Measurements from ENCODE around the gene CEP162.
"Not testable (repeated sequence)": the region's sequence is repeated elsewhere in the genome, so short reads cannot be mapped to it uniquely, and the experiment has no call there.

CEP162 gene, protein sequence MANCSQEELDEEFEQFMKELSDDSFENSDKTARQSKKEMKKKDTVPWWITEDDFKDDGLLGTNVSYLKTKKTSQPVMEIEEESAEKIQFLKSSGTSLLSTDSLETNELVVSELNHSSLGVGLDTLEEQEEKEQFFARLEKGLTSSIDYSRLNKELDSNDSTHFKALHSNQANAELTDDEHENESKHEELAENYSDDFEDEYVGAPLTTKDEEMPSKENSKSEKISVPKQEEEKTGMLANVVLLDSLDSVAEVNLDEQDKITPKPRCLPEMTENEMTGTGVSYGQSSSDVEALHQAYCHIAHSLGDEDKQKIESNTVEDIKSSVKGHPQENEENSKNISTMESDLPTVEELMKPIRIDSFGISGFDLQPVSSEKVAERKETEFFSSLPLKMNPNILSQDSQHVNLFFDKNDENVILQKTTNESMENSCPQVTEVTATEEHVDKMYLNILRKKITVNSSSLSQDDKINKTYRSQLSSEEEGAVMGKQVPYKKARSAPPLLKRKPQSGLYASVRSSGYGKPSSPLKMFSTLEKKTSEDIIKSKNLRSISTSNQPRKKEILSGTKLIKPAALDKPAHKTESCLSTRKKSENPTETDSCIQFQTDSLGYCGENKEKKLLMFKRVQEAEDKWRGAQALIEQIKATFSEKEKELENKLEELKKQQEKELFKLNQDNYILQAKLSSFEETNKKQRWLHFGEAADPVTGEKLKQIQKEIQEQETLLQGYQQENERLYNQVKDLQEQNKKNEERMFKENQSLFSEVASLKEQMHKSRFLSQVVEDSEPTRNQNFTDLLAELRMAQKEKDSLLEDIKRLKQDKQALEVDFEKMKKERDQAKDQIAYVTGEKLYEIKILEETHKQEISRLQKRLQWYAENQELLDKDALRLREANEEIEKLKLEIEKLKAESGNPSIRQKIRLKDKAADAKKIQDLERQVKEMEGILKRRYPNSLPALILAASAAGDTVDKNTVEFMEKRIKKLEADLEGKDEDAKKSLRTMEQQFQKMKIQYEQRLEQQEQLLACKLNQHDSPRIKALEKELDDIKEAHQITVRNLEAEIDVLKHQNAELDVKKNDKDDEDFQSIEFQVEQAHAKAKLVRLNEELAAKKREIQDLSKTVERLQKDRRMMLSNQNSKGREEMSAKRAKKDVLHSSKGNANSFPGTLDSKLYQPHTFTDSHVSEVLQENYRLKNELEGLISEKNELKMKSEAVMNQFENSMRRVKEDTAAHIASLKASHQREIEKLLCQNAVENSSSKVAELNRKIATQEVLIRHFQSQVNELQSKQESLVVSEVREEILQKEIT (N-terminal part only)

DNA sequence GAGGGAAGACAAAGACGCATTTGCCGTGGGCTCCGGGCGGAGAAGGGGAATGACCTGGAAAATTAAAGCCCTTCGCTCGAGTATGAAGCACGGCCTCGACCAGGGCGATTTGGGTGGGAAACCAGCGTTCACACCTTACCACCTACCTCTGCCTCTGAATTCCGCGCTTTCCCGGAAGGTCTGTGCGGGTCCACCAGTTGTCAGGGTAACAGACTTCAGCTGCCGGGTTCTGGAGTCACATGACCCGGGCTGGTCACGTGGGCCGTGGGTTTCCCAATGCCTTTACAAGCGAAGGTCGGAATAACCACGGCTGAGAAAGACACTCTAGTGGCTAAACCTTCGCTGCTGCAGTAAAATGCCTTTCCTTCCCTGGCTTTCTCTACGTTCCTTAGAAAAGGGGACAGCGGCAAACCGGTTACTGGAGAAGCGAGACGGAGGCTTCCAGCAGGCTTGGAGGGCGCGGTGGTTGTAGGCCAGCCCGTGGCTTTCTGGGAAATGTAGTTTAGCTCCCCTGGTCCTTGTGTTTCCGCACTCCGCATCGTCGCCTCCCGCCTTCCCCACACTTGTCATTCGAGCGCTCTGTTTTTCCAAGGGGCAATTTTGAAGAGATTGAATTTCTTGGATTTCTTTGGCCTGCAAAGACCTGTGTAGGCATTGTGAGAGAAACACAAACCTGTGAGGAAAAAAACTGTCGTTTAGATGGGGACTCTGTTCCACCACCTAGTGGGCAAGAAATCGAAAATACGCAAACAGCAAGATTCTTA lies at the start of gene CEP162:
CEP162 (minus strand) TSS at position 210 of the 764 bp plus-strand sequence. CDS start 1,250 bp downstream, outside the sequence.
- DNase-seq: peak; percentile 84 to 91 (median 90)

DNA sequence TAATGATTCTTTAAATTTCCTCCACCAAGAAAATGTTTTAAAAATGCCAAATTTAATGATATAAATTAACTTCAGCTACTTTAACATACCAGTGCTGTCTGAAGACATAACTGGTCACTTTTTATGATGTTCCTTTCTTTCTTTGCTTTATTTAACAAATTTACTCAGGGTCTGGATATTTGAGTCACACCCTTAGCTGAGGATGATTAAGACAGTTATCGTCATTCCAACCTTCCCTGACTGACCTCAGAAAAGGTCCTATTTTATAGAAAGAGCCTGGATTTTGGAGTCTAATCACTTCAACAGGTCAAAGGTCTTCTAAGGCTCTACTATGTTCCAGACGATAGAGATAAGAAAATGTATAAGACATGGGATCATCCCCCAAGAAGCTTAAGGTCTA lies 47.4 kb upstream of the CEP162 start:
- DNase-seq: no peak

DNA sequence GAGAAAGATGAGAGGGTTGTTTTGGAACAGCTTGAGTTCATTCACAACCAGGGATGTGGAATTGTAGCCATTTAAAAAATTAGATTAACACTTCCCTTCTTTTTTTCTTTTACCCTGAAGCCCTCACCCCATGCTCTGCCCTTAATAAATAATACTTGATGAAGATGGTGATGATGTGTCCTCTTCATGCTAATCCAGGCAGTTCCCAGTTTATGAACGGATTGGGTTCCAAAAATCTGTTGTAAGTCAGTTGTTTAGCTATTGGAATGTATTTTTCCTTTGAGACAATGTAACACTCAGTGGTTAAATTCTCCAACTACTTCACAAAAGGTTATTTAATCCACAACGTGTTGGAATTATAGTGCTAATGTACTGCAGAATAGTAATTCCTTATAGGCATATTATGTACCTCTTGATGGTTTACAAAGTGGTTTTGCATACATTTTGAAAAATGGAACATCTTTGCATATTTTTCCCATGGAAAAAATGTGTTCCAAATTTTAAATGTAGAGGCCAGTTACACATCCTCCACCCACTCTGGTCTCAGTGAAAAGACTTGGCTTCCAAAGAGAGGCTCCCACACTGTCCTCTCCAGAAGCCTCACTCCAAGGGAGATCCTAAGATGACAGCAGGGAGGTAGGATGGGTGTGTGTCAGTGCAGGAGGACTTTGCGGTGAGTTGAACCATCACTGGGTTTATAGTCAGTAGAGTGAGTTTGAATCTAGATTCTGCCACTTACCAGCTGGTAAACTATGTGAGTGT lies 45.8 kb upstream of the CEP162 start:
- DNase-seq: no peak

DNA sequence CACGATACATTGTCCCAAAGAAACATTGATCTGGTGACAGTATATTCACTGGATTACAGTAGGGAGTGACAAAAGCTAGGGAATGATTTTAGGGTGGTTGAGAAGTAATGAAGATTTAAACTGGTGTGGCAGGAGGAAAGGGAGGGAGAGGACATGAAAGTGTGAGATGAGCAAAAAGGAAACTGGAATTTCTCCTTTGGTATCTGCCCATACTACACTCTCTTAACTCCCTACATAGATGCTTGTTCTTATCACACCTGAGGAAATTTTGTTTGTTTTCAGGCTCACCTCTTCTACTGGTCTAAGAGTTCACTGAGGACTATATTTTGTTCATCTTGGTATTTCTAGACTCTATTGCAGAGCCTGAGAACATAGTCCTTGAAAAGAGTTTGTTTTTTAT lies 44.9 kb upstream of the CEP162 start:
- no peak for DNase-seq

DNA sequence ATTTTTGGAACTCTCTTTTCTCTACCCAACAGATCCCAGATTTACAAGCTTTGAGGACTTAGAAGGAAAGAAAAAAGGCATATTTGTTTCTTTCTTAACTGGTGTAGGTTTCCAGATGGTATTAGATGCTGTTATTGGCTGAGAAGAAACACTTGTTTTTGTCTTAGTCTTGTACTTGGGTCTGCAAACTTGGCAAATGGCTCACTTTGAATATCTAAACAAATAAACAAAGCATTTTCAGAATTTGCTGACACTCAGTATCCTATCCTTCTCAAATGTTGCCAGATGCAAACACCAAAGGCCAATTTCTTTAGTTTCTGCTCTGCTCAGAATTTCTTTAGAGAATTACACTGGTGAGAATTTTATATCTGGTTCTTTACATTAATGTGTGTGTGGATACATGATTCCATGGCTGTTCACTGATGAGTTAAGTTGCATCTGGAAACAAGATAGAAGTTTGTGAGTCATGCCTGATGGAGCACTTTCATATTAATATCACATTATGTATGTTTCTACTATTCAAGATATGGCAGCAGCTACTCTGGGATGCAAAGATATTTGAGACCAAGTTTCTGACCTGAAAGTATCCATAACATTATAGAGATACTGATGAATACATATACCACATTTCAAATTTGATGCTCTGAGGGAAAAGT lies 43.7 kb upstream of the CEP162 start:
- no peak for DNase-seq

DNA sequence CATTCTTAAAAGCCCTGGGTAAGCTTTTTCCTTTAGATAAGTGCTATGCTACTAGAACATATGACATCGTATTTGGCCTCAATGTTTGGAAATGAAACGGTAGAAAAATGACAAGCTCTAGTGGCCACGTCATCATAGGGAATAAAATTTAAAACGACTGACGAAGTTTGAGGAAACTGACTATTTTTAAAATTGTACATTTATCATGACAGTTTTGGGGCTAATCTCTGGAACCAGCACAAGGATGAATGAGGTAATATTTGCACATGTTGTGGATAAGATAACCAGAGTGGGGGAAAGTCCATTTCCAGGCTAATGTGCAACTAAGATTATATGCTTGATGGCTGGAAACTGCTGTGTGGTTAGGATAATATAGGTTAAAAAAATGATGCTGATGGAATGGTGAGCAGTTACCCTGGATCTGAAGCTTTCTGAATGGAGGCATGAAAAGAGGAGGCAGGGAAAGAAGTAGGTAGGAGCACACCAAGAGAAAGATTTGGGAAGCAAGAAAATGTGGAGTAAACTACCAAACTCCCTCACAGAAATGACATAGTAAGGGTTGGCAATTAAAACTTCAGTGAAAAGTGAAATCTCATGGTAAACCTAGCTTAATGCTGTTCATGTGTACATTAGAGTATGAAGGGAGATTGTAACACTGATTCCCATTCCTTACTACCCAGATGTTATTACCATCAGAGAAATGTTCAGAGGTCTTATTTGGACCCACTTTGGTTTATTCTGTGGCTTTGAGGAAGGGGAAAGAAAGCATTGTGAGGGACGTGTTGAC lies 42.7 kb upstream of the CEP162 start:
- no peak for DNase-seq

DNA sequence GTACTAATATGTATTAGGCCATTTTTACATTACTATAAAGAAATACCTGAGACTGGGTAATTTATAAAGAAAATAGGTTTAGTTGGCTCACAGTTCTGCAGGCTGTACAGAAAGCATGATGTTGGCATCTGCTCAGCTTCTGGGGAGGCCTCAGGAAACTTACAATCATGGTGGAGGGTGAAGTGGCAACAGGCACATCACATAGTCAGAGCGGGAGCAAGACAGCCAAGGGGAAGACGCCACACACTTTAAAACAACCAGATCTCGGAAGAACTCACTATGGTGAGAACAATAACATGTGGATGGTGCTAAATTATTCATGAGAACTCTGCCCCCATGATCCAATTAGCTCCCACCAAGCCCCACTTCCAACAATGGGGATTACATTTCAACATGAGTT lies 41.3 kb upstream of the CEP162 start:
- no peak for DNase-seq

DNA sequence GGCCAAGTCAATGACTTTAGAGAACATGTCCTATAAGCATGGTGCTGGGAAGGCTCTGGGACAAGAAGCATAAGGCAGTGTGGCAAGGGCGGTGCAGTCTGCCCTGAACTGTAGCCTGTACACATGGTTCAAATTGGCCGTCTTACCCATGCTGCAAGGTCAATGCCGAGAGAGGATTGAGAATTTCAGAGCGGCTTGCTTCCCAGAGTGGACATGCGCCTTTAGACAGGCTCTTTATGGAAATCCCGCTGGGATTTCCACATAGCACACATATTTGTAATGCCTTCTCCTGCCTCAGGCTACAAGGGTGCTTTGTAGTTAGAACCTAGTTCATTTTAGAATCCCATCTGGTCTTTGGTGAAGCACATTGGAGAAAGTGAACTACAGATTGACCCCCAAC lies 36.1 kb upstream of the CEP162 start:
- DNase-seq: no peak

DNA sequence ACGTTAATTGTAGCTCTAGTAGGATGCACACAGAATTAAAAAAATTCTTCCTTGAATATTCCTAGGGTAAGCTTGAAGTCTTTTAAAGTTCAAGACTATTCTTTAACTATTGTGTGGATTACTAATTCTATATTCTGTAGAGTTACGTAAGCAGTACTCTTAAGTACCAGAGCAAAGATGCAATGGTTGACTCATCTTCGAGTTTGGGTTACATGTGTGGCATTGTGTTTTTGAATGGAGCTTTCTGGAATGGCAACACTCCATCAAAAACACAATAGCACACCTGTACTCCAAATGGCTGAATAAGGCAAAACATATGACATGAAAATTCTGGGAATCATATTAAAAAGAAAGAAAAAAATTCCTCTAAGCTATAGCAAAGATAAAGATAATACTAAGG lies 33.5 kb upstream of the CEP162 start:
- no peak for DNase-seq

DNA sequence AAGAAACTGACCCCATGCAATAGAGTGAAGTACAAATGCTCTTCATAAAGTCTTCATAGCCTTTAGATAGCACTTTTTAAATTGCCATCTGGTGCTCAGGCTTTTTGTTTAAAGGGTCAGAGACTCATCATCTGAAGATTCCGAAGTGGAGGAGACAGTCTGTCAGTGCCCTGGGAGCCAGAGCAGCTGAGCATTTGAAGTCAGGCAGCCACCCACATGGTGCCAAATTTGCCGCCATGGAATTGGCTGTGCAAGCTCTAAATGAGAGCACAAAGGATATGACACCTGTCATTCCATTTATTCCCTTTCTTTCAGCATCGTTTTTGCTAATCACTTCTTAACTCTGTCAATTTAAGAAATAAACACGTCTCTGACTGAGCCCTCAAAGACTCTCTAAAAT lies 32.8 kb upstream of the CEP162 start:
- DNase-seq: no peak

DNA sequence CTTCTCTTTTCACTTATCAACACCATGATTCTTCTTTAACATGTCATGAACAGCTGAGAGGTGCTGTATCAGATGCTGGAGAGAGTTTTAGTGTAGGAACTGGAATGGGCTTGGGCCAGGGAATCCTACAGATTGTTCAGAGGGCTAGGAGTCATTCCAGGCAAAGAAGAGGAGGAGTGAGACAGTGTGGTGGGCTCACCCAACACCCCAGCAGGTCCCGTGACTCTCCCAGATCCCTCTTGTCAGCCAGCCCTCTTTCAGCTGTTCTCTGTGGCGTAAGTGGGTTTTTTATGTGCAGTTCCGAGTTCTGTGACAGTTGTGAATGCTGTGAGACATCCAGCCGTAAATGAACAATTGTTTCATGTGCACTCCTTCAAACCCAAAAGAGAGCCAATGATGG lies 31.4 kb upstream of the CEP162 start:
- DNase-seq: no peak

DNA sequence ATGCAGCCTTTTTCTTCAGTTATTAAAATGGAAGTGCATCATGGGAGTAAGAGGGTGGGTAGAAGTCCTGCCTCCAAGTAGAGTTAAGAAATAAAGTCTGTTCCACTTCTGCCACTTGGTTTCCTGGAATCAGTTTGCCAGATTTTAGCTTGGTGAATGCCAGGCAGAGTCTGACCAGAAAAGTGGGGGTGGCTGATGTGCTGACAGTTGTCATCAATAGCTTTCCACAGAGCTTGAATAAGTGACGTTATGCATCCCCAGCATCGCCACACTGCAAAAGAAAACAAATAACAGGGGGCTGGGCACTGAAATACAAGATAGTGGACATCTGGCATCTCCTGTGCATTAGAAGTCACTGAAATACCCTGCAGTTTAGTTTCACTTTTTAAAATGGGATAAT lies 30.8 kb upstream of the CEP162 start:
- no peak for DNase-seq

DNA sequence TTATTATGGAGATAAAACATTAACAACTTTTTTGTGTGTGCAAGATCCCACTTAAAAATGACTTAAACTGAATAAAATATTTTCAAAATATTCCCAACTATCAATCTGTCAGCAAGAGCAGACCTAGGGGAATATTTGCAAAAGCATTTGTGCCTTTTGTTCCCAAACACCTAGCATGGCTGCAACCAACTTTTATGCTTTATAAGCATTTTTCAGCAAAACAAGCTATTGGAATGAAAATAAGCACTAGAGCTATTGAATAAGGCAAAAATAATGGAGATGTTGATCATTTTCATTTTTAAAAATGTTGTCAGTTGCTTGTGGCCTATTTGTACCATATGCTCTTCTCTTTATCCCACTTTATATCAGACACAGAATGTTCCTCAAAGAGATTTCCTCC lies 28.2 kb upstream of the CEP162 start:
- no peak for DNase-seq

DNA sequence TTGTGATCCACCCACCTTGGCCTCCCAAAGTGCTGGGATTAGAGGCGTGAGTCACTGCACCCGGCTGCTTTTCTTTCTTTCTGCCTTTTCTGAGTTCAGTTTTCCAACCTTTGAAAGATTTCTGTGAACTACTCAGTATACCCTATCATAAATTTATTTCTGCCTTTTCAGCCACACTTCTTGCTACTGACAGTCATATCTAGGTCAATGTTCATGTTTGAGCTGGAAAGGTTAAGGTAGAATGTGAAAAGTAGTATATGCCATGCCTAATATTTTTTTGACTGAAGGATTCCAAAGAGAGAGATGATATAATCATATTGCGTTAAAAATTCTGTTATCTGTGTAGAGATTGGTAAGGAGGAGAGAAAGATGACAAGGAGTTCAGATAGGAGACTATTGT lies 25.9 kb upstream of the CEP162 start:
- no peak for DNase-seq

DNA sequence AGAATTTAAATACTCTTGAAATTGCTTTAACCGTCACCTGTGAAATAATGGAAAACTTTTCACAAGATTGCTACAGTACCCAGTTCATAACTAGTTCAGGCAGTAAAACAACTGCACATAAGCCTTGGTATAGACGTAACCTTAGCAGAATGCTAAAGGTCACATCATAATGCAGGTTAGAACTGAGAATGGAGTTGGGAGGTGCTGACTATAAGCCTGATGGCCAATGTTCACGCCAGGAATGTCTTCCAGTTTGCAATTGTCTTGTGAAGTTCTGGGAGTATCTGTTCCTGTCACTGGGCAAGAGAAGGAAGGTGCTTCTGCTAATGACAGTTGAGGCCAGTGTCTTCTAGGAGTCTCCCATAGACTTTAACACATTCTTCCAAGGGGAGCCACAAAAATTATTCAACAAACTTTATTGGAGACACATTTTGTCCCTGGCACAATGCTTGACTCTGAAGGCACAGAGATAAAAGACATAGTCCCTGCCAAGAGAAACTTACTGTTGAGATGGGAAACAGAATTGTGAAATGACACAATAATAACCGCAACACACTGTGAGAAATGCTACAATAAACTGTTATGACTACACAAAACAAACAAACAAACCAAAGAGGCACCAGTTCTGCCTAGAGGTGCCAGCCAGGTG lies 24.6 kb upstream of the CEP162 start:
- DNase-seq: no peak

DNA sequence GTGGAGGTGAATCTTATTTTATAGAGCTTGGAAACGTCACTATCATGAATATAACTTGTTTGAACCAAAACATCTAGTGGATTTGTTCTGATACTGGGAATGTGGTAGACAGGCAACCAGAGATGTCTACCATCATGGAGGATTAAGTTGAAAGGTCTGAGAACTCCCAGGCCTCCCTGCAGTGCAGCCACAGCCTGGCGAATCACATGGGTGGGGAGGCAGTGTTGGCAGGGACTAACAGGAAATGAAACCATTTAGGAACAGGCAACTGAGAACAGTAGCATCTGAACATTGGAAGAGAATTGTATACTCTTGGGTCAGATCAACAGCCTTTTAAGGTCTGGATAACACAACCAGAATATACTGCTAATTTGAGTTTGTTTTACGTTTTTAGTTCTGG lies 22.3 kb upstream of the CEP162 start:
- peak in 1 of 3 donors; percentile 4 for DNase-seq

DNA sequence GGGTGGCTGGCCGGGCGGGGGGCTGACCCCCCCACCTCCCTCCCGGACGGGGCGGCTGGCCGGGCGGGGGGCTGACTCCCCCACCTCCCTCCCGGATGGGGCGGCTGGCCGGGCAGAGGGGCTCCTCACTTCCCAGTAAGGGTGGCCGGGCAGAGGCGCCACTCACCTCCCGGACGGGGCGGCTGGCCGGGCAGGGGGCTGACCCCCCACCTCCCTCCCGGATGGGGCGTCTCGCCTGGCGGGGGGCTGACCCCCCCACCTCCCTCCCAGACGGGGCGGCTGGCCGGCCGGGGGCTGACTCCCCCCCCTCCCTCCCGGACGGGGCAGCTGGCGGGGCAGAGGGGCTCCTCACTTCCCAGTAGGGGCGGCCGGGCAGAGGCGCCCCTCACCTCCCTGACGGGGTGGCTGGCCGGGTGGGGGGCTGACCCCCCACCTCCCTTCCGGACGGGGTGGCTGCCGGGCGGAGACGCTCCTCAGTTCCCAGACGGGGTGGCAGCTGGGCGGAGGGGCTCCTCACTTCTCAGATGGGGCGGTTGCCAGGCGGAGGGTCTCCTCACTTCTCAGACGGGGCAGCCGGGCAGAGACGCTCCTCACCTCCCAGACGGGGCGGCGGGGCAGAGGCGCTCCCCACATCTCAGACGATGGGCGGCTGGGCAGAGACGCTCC lies 17.1 kb upstream of the CEP162 start:
- DNase-seq: not testable (repeated sequence)

DNA sequence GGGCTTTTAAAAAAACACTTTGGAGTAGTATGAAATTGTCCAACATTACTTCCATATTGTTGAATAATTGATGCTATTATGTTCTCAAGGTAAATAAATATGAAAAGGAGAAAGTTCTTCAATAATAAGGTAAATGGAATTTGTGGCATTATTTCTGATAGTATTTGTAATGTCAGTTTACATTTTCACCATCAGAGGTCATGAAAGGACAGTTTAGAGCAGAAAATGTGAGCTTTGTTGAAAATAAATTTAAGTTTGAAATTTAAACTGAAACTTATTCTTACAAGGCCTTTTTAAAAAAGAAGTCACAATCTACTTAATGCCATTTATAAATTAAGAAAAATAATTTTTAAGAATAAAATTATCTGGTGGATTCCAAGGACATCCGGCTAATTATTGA lies 15.8 kb upstream of the CEP162 start:
- DNase-seq: no peak

DNA sequence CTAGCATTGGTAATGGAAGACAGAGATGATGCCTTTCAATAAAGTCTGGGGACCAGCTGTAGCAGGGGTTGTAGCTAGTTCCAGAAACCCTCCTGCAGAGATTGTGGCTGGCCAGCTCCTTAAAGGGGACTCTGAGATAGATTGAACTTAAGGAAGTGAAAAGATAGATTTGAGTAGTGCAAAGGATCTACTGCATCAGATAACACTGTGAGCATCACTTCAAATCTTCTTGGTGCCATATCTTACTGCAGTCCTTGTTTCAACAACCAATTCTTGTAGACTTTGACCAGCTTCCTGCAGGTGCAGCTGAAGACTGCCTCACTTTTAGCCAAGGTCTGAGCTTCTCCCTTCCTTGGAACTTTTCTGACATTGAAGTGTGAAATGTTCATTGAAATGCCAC lies 14.8 kb upstream of the CEP162 start:
- DNase-seq: no peak
